Ramos (cell line): ENCODE results near the gene WDR72.
"Not testable (repeated sequence)": the region's sequence is repeated elsewhere in the genome, so short reads cannot be mapped to it uniquely, and the experiment has no call there.

ENCODE experiments used
- in situ Hi-C: fragments of 300-500 bp; cut with MboI; formaldehyde crosslinking; loops from one replicate; pipeline ENCODE4 v1.14.3; 2022; ENCODE audit warnings: low sequenced_read_pairs; ENCODE audit not compliant: unreplicated experiment

Gene WDR72

DNA sequence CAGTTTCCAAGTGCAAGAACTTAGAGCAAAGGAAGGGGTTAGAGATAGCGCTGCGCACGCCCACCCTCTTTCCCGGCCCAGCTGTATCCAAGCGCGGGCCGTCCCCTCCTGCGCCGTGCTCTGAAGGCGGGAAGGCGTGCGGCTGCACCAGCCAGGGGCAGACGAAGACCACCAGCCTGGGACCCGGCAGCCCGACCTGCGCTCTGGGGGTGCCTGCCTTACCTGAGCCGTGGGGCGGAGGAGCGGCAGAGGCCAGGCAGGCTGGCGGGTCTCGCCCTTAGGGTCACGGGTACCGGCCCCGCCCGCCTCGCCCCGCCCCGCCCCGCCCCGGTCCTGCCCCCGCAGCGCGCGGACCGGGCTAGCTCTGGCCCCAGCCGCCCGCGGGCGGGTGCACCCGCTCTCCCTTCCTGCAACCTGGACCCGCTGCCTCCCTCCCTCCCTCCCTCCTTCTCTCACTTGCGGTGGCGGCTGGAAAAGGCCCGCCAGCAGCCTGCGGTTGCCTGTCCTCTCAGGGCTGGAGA is at the start of gene WDR72:
Gene WDR72, minus strand, starts transcription at position 253 of the 521 bp plus-strand sequence. CDS start 26,514 bp downstream, outside the sequence.
- in situ Hi-C loops: no loop called here

DNA sequence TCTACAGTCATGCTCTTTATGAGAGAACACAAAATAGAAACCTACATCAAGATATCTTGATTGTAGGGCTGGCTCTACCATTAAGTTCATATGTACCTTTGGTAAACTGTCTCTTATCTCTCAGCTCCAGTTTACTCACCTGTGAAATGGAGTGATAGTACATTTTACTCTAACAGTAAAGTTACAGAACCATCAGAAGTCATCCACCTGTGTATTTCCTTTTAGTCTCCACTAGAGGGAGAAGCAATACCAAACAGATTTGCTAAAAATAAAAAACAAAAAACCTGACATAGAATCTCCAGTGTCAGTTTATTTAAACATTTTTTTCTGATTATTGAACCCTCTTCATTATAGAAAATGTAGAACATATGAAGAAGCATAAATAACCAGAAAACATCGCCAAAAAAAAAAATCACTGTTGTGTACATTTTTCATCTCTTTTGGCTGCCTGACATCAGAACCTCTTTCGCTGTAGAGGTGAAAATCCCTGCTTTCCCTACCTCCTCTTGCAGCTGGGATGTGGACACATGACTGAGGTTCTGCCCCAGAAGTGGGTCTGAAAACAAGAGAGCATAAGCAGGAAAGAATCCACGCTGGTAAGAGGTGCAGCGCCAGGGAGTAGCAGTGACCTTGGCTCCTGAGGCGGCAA is 48.7 kb upstream of the WDR72 start:
- in situ Hi-C loops: no loop called here

DNA sequence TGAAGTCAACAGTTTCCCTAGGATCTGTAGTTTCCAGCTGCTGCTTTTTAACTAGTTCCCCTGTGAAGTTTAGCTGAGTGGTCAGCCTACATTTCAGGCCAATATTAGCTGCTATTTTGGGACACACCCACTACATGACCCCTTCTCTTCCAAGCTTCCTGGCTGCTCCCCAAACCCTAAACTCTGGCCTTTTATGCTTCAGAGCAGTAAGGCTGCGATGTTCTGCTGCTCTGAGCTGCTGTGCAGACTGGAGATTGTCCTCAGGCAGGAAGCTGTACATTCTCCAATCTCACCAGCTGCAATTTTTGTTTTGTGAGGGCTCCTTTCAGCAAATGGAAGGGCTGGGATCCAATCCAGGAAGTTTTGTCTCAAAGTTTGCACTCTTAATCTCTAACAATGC is 48.0 kb upstream of the WDR72 start:
- in situ Hi-C loops: no loop called here

DNA sequence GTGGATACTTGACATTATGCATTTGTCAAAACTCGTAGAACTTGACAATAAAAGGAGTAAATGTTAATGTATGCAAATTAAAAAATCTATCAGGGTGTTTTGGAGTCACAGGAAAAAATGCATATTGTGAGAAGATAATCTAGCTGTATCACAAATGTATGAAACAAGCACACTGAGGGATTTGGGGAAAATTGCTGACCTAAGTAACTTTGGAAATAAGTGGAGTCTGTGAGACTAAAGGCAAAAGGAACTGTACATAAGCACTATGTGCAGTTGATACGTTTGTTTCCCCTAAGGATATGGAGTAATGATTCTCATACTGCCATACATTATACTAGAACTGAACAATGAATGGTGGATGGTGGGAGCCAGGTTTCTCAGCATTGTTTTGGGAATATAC is 43.2 kb upstream of the WDR72 start:
- in situ Hi-C loops: no loop called here

DNA sequence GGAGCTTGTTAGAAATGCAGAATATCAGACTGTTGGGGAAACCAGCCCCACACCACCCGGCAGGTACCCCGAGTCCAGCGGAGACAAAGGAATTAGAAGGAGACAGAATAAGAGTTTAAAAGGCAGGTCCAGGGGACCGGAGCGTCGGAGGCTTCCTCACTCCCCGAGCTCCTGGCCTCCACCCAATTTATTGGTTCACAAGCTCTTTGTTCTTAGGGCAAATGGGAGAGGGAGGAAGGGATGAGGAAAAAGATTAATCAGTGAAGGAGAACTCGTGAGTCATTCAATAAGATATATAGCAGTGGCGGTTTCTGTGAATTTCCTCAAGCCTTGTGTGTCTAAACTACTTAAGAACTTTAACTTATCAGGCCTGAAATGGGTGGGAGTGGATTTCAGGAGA is 32.1 kb upstream of the WDR72 start:
- in situ Hi-C loops: no loop called here

DNA sequence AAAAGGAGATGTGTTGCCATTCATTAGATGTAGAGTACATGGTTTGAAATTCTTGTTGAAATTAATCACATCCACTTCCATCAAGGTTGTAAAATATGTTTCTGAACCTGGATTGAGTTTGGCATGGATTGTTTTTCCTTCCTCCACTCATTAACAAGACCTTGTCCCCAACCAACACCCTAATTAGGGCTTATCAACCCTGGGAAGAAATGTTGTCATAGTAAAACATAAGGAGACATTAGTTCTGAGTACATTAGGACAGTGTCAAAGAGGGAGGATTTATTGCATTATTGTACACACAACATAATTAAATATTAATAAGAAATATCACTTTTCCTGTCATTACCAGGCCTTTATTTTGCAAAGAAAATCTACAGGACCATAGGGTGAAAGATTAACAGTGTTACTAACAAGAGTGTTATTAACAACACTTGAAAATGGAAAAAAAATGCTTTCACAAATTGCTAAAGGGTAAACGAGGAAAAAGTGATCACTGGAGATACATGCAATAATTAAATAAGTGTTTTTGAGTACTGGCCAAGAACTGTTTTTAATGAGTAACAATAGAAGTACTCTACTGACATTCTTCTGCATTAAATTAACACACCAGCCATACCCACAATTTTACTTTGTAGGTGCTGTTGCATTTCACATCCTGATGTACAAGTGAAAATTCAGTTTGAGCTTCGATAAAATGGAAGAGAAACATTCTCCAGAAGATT is 30.4 kb upstream of the WDR72 start:
- in situ Hi-C loops: no loop called here

DNA sequence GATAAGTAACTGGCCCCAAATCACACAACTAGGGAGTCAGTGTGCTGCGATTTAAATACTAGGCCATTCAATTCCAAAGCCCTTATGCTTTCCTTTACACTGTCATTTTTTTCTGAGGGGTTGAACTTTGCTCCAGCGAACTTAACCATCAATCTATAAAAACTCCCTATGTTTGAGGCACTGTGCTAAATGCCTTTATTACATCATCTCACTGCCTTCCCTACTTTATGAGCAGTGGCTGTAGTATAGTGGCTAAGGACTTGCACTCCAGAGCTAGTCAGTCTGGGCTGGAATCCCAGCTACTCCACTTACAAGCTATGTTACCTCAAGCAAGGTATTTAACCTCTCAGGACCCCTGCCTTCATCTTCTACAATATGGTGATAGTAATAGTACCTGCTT is 26.9 kb upstream of the WDR72 start:
- in situ Hi-C loops: no loop called here

DNA sequence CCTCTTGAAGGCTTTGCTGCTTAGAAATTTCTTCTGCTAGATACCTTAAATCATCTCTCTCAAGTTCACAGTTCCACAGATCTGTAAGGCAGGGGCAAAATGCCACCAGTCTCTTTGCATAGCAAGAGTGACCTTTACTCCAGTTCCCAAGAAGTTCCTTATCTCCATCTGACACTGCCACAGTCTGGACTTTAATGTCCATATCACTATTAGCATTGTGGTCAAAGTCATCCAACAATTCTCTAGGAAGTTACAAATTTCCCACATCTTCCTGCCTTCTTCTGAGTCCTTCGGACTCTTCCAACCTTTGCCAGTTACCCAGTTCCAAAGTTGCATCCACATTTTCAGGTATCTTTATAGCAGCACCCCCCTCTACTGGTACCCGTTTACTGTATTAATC is 25.8 kb upstream of the WDR72 start:
- in situ Hi-C loops: not testable (repeated sequence)

DNA sequence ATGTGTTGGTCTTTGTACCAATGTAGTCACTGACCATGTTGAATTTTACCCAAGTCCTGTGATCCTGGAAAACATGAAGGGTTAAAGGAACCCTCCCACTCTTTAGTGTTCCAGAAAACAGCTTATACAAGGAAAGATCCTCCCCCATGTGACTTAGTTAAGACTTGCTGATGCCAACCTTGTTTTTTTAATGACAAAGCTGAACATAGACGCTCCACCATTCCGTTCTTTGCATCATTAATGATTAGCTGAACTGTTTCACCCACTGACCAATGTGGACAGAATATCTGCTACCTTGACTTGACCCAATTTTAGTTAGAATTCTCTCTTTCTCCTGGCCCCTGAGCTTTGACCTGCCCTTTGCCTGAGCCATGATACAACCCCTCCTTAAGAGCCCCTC is 3.5 kb upstream of the WDR72 start:
- in situ Hi-C loops: no loop called here

DNA sequence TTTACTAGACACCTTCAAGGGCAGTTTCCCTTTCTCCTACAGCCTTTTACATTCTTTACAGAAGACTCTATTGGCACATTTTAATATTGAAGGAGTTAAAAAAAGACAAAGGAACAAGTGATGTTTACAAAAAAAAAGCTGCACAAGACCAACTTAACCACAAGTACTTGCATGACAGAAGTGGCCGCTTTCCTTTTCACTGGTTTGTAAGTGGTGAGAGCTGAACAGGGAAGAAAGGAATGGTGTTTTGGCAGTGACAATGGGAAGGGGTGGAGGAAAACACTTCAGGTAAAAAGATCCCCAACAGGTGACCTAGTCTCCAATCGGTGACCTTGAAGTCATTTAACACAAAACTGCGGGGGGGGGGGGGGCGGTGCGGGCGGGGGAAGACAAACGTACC is 1.1 kb downstream of the WDR72 start:
- in situ Hi-C loops: no loop called here

DNA sequence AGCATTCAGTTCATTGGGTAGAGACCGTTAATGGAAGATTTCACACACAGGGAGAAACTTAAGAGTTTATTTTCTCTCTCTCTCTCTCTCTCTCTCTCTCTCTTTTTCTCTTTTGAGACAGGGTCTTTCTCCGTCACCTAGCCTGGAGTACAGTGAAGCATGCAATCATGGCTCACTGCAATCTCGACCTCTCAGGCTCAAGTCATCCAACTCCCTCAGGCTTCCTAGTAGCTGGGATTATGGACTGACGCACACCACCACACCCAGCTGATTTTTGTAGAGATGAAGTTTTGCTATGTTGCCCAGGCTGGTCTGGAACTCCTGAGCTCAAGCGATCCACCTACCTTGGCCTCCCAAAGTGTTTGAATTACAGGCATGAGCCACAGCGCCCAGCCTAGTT is 1.6 kb downstream of the WDR72 start:
- in situ Hi-C loops: no loop called here

DNA sequence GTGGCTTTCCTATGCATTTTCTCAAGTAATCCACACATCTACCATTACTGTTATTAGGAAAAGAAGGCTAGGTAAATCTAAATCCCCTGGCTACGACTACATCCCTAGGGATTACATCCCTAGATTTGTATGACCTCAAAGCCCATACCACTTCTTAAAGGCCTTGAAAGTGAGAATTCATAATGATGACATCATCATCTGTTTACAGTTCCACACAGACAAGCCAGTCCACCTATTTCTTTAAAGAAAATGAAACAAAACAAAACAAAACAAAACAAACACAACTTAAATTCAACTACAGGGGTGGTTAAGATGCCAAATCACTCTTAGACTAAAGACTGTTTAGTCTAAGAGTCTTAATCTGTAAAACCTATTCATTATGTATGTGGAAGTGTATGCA is 5.7 kb downstream of the WDR72 start:
- in situ Hi-C loops: no loop called here

DNA sequence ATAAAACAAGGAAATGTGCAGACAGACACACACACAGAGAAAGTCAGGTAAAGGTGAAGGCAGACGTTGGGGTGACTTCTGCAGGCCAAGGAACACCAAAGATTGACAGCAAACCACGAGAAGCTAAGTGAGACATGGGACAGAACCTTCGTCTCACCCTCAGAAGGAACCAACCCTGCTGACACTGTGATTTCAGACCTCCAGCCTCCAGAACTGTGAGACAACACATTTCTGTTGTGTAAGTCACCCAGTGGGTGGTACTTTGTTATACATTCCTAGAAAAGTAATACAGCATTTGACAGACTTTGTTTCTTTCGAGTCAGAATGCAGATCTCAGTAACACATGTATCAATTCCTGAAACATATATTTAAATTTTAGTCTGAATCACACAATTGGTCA is 7.1 kb downstream of the WDR72 start:
- in situ Hi-C loops: no loop called here

DNA sequence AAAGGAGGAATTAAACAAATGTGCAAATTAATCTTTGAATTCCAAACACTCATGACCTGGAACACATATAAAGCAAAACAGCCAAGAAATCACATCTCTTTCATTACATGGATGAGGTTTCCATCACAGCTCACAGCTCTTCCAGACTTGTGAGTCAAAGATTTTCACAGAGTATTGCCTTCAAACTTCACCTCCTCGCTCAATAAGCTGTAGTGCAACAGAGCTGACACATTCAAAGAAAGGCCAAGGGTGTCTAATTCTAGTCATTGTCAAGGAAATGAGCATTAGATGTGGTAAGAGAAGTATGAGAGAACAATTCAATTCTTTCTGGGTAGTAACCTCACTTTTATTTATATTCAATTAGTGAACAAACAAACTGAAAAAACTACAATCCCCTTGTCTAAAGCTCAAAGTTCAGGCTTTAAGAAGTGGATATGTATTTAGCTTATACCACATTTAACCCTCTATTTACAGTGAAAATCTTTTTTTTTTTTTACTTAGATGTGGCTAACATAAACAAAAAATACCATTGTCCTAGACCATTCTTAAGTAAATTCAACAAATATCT is 11.9 kb downstream of the WDR72 start:
- in situ Hi-C loops: no loop called here

DNA sequence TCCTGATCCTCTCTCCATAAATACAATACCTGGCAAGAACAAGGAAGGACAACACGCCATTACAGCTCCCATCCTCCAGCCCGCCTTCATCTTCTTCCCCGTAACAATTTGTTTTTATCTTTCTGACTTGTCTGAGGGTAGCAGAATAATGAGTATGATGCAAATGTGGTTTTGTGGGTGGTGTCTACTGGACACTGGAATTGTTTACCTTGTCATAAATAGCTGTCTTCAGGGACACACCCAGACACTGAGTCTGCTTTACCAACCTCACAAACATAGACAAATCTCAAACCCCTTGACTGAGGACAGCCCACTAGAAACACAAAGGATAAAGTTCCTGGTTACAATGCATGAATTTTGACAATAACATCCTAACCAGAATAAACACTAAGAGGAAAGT is 13.4 kb downstream of the WDR72 start:
- in situ Hi-C loops: no loop called here

DNA sequence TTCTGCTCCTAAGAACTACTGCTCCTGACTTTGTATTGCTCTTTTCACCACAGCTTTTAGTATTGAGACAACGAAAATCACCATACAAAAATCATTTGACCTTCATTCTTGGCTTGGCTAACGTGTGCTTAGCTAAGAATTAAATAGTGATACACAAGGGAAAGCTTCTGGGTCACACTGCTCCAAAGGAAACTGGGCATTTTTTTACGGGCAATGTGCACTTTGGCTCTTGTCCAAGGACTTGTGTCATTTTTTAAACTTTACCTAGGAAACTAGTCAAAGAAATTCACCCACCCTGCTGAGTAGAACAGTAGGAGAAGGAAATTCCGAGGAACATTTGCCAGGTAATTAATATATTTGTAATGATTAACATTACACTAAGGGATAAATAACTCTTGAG is 19.8 kb downstream of the WDR72 start:
- in situ Hi-C loops: no loop called here

DNA sequence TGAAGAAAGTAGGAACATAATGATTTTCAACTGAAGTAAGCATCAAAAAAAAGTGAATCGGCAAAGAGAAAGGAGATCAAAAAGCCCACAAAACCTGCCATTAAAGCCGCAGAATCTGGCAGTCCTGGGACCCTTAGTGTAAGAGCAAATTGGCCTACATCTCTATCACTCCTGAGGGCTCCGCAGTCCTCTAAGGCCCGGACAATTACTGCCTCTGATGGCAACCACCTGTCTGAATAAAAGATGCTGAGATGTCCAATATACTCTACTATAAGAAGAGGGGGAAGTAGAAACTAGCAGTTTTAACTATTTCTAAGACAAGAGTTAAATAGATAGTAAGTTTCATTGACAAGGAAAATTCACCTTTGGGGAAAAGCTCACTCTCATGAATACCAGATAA is 20.3 kb downstream of the WDR72 start:
- in situ Hi-C loops: no loop called here

DNA sequence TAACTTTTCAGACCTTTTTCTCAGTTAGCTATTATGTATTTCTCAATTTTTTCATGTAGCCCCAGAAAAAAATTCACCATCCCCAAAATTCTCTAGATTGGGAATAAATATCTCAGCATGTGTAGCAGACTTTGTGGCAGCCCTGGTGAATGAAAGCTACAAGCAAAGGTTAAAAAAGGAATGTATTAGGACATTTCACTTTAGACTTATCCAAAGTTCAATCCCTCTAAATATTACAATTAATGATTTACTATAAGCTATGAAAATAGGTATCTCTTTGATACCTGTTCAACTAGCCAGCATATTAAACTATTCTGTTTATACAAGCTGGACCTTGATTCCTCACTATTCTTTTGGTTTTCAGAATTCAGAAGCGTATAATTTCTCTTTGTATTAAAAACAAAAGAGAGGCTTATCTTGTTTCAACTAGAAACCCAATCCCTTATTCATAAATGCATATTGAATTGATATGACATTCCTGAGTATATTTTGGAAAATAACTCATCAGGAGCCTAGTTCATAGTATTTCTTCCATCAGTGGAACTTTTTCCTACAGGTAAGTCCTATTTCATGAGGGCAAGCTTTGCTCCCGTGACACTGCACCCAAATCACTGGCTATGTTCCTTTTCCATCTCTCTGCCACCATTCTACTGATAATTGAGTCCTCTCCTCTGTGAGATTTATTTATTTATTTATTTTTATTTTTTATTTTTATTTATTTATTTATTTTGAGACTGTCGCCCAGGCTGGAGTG is 38.0 kb downstream of the WDR72 start:
- in situ Hi-C loops: no loop called here

DNA sequence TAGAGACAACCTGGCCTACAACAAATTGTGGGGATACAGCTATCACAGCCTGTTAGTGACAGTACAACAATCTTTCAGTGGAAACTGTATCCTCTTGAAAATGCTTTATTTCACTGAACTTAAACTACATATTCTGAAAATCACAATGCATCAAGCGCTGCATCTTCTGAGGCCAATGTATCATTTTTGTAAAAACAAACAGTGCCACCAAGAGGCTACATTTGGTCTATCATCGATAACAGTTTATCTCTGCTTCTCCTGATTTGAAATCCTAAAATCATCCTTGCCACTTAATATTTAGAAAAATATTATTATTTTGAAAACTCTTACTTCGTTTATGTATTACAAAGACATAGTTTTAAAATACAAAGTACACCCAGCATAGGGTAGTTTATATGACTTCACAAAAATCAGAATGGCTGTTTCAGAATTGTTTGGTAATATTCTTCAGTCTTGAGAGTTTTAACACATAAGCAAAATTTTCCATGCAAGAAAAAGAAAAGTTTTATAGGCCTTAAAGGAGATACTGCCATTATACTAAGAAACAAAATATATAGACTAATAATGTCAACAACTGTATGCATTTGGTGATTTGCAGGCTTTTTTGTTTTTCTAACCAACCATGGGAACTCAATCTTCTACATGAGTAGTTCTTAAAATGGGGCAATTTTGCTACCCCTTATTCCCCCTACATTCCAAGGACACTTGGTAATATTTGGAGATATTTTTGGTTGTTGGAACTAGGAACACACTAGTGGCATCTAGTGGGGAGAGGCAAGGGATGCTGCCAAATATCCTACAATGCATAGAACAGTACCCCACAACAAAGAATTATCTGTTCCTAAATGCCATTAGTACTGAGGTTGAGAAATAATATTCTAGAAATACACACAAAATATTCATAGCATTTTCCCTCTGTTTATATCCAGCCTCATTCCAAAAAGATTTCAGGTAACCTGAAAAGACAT is 42.3 kb downstream of the WDR72 start:
- in situ Hi-C loops: no loop called here

DNA sequence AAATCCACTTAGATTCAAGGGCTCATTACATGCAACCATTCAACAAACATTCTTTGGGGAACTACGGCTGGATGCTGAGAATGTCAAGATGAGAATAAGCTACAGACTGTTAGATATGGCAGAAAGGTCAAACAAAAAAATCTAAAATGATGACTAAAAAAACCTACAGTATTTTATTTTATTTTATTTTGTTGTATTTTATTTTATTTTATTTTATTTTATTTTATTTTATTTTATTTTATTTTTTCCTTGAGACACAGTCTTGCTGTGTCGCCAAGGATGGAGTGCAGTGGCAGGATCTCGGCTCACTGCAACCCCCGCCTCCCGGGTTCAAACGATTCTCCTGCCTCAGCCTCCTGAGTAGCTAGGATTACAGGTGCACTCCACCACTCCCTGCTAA is 46.2 kb downstream of the WDR72 start:
- in situ Hi-C loops: no loop called here
